GM19395 (cell line): ENCODE measurements around the gene RPS19.
"Not testable (repeated sequence)": the region's sequence is repeated elsewhere in the genome, so short reads cannot be mapped to it uniquely, and the experiment has no call there.

ENCODE experiments used
- ATAC-seq: cut with Tn5 transposase; IDR thresholded peaks from one replicate; pipeline ENCODE4 v1.9.1; 2021; ENCODE audit warnings: mild to moderate bottlenecking, moderate library complexity; ENCODE audit not compliant: unreplicated experiment

Gene RPS19

GRCh38 chr19:41912899-41913537 is 53.0 kb downstream of the RPS19 start:
- no peak for ATAC-seq

- no peak for ATAC-seq
Observed at GRCh38 chr19:41913538-41914423, 53.7 kb downstream of the RPS19 start.

GRCh38 chr19:41914424-41914834 is 54.4 kb downstream of the RPS19 start:
- not testable (repeated sequence) for ATAC-seq

DNA sequence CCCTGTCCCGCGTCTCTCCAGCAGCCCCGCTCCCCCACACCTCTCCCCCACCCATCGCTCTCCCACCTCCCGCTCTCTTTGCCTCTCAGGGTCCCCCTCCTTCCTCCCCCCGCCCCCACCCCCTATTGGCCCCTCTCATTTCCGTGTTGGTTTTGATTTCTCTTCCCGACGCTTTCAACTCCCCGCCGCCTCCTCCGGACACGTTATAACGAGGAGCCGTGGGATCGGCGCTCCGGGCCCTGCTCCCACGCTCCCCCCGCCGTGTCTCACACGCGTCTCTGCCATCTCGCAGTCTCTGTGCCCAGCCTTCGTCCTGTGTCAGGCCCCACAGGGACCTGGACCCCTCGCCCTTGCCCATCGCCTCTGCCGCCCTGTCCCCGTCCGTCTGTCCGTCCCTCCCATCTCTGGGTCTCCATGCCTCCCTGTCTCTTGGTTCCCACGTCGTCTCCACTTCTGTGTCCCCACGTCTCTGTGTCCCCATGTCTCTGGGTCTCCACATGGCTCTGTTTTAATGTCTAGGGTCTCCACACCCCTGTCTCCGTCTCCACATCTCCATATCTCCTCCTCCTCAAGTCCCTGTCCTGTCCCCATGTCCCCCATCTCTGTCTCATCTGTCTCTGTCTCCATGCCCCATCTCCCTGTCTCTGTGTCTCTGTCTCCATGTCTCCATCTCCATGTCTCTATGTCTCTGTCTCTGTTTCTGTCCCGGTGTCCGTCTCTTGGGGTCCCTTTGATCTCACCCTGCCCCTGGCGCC is 55.1 kb downstream of the RPS19 start:
- no peak for ATAC-seq

DNA sequence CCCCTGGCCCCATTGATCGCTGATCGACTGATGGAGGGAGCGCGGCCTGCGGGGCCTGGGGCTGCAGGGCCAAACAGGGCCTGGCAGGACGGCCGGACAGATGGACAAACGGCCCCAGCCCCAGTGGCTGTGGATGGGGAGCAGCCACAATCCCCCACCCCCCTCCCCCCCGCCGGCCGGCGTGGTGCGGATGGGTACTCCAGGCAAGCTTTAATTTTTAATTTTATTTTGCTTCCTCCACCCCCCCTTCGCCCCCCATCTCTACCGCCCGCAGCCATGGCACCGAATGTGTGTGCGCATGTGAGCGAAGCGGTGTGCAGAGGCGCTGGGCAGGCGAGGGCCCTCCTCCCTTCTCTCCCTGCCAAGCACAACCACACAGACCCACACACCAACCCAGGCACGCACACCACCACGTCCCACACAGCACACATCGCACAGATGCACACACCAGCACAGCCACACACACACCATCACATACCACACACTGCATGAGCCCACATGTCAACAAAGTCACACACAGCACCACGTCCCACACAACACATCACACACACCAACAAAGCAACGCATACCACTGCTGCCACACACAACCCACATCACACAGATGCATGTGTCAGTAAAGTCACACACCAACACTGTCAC is 55.8 kb downstream of the RPS19 start:
- no peak for ATAC-seq

- ATAC-seq: no peak
Observed at GRCh38 chr19:41917676-41918075, 57.6 kb downstream of the RPS19 start.

- no peak for ATAC-seq
Observed at GRCh38 chr19:41918095-41918494, 58.0 kb downstream of the RPS19 start.

DNA sequence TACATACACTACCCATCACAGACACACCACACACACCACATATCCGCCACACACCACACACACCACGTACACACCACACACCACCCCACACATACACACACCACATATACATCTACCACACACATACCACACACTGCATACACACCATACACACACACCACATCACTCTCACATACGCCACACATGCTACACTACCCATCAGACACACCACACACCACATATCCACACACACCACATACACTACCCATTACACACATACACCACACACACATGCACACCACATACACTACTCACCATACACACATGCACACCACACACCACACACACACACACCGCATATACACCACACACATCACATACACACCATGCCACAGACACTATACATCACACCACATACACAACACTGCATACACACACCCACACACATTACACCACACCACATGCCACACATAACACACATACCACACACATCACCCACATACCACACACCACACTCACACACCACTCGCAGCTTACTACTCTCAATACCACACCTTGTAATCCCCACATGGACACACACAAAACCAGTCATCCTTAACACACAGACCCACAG is 58.7 kb downstream of the RPS19 start:
- no peak for ATAC-seq

- ATAC-seq: no peak
Observed at GRCh38 chr19:41919948-41920712, 60.1 kb downstream of the RPS19 start.

- no peak for ATAC-seq
Observed at GRCh38 chr19:41920882-41921576, 61.0 kb downstream of the RPS19 start.

GRCh38 chr19:41921577-41922576 is 61.8 kb downstream of the RPS19 start:
- no peak for ATAC-seq
